H1 (cell line): ENCODE measurements around the gene RASSF5. TPM values are rescaled to one million over a fixed set of nuclear protein-coding genes. Genes with fewer than 3 reads are reported as not detected.

Experiments
- CTCF ChIA-PET: fragments of 300-600 bp; sonication (Branson Sonifier 250); formaldehyde crosslinking; loops from one replicate; lab custom pipeline; 2021; ENCODE audit not compliant: partially characterized antibody; lab: Charles Lee
- POLR2A ChIA-PET: fragments of 300-600 bp; sonication (Branson Sonifier 250); formaldehyde crosslinking; loops from one replicate; lab custom pipeline; 2021; ENCODE audit warnings: inconsistent platforms; ENCODE audit not compliant: partially characterized antibody; lab: Charles Lee
- DNase-seq, 2 experiments: peaks; one replicate each; pipeline versions ENCODE4 v3.0.0 to v3.0.0-alpha.2; 2010 to 2022; ENCODE audit warnings: low spot score in 2 of 2, low read depth in 1 of 2, mixed read lengths in 1 of 2
- FAIRE-seq: peaks from 2 replicates; lab custom pipeline; 2011; peaks lifted over from hg19 to GRCh38; lab: Jason Lieb, UNC
- H2AFZ ChIP-seq: 2 replicates; pipeline ENCODE4 v1.8.1; 2012; ENCODE audit warnings: low read length, inconsistent platforms
- H2AK5ac ChIP-seq: 2 replicates; pipeline ENCODE4 v1.6.1; 2013; ENCODE audit warnings: low read depth, low read length
- H2BK120ac ChIP-seq: replicated peaks from 2 replicates; pipeline ENCODE3; 2013; ENCODE audit warnings: low read depth, low read length, inconsistent platforms
- H2BK12ac ChIP-seq: 2 replicates; pipeline ENCODE4 v1.6.1; 2013; ENCODE audit warnings: low read depth, low read length
- H2BK15ac ChIP-seq: 2 replicates; pipeline ENCODE4 v1.6.1; 2013; ENCODE audit warnings: low read length
- H2BK20ac ChIP-seq: 2 replicates; pipeline ENCODE4 v1.6.1; 2013; ENCODE audit warnings: low read length
- H2BK5ac ChIP-seq: 2 replicates; pipeline ENCODE4 v1.6.1; 2013; ENCODE audit warnings: low read depth, low read length
- H3K14ac ChIP-seq: 2 replicates; pipeline ENCODE4 v1.6.1; 2013; ENCODE audit warnings: inconsistent platforms; ENCODE audit not compliant: insufficient read length
- H3K18ac ChIP-seq: 2 replicates; pipeline ENCODE4 v1.6.1; 2013; ENCODE audit warnings: low read length; ENCODE audit errors: extremely low read depth
- H3K23ac ChIP-seq: 2 replicates; pipeline ENCODE4 v1.6.1; 2013; ENCODE audit warnings: inconsistent platforms; ENCODE audit not compliant: insufficient read length
- H3K23me2 ChIP-seq: 2 replicates; pipeline ENCODE4 v1.6.1; 2013; ENCODE audit warnings: low read depth, low read length
- H3K27ac ChIP-seq: 2 replicates; pipeline ENCODE4 v1.6.1; 2011; ENCODE audit warnings: low read depth, low read length, inconsistent platforms
- H3K27me3 ChIP-seq, 4 experiments: replicated peaks in 1 of 4; 1 replicate in 1 of 4; 2 replicates in 3 of 4; pipeline versions ENCODE4 v1.6.1 to v1.8.1; 2011 to 2013; ENCODE audit warnings: low read length in 3 of 4, mild to moderate bottlenecking in 3 of 4, inconsistent platforms in 2 of 4, mixed read lengths in 2 of 4, moderate library complexity in 1 of 4; ENCODE audit not compliant: control insufficient read depth in 3 of 4, insufficient read depth in 3 of 4; ENCODE audit errors: extremely low read depth in 1 of 4
- H3K36me3 ChIP-seq, 4 experiments: 2 replicates each; pipeline versions ENCODE4 v1.6.1 to v1.8.1; 2011 to 2013; ENCODE audit warnings: mild to moderate bottlenecking in 4 of 4, low read length in 3 of 4, moderate library complexity in 2 of 4, control low read depth in 1 of 4, inconsistent platforms in 1 of 4; ENCODE audit not compliant: insufficient read depth in 4 of 4, control insufficient read depth in 2 of 4
- H3K4ac ChIP-seq: replicated peaks from 2 replicates; pipeline ENCODE3; 2013; ENCODE audit warnings: low read length, low read depth, mixed read lengths, inconsistent platforms; ENCODE audit not compliant: insufficient read length
- H3K4me1 ChIP-seq, 4 experiments: replicated peaks in 1 of 4; 1 replicate in 1 of 4; 2 replicates in 3 of 4; pipeline versions ENCODE4 v1.6.1 to v1.8.1; 2011 to 2013; ENCODE audit warnings: low read length in 3 of 4, inconsistent platforms in 2 of 4, mixed read lengths in 1 of 4; ENCODE audit not compliant: insufficient read depth in 4 of 4, control insufficient read depth in 3 of 4
- H3K4me2 ChIP-seq, 2 experiments: 2 replicates each; pipeline versions ENCODE4 v1.6.1 to v1.8.1; 2011 to 2013; ENCODE audit warnings: low read depth in 2 of 2, low read length in 2 of 2, control low read depth in 1 of 2, inconsistent platforms in 1 of 2, mild to moderate bottlenecking in 1 of 2; ENCODE audit not compliant: insufficient read depth in 1 of 2
- H3K4me3 ChIP-seq, 4 experiments: fragments of 200-600, 300-600 bp in 1 of 4; sonication (generic), shearing (Covaris generic), sonication (Bioruptor Twin) in 1 of 4; 2 replicates each; pipeline versions ENCODE4 v1.5.1 to v1.8.1; 2011 to 2016; ENCODE audit warnings: low read length in 4 of 4, low read depth in 3 of 4, control low read depth in 2 of 4, inconsistent platforms in 2 of 4, mild to moderate bottlenecking in 2 of 4, mixed read lengths in 1 of 4, moderate library complexity in 1 of 4; ENCODE audit not compliant: insufficient read depth in 2 of 4; ENCODE audit errors: extremely low read depth in 1 of 4
- H3K56ac ChIP-seq: replicated peaks from 2 replicates; pipeline ENCODE3; 2013; ENCODE audit warnings: low read depth, mild to moderate bottlenecking, mixed read lengths, low read length, inconsistent platforms; ENCODE audit not compliant: insufficient read length
- H3K79me1 ChIP-seq: 2 replicates; pipeline ENCODE4 v1.6.1; 2013; ENCODE audit warnings: low read depth, low read length, control low read depth
- H3K79me2 ChIP-seq, 2 experiments: 2 replicates each; pipeline versions ENCODE4 v1.6.1 to v1.8.1; 2012 to 2013; ENCODE audit warnings: low read length in 2 of 2, mild to moderate bottlenecking in 2 of 2, inconsistent platforms in 1 of 2; ENCODE audit not compliant: insufficient read depth in 2 of 2, control insufficient read depth in 1 of 2
- H3K9ac ChIP-seq, 4 experiments: replicated peaks in 1 of 4; 1 replicate in 1 of 4; 2 replicates in 3 of 4; pipeline versions ENCODE4 v1.6.1 to v1.8.1; 2011 to 2013; ENCODE audit warnings: low read depth in 3 of 4, low read length in 3 of 4, control low read depth in 2 of 4, mild to moderate bottlenecking in 2 of 4, moderate library complexity in 2 of 4, inconsistent platforms in 1 of 4; ENCODE audit errors: extremely low read depth in 1 of 4
- H3K9me3 ChIP-seq, 2 experiments: 2 replicates each; pipeline versions ENCODE4 v1.6.1 to v1.8.1; 2012 to 2013; ENCODE audit warnings: mild to moderate bottlenecking in 2 of 2, moderate library complexity in 2 of 2, control low read depth in 1 of 2, inconsistent platforms in 1 of 2, low read depth in 1 of 2, low read length in 1 of 2, mixed read lengths in 1 of 2; ENCODE audit not compliant: insufficient read depth in 2 of 2
- H4K20me1 ChIP-seq, 2 experiments: replicated peaks in 1 of 2; 2 replicates each; pipeline versions ENCODE3 to v1.8.1; 2011 to 2013; ENCODE audit warnings: inconsistent platforms in 2 of 2, low read length in 2 of 2, mild to moderate bottlenecking in 1 of 2; ENCODE audit not compliant: insufficient read depth in 2 of 2, control insufficient read depth in 1 of 2
- H4K5ac ChIP-seq: 2 replicates; pipeline ENCODE4 v1.6.1; 2013; ENCODE audit warnings: low read length, low read depth, mixed read lengths, inconsistent platforms; ENCODE audit not compliant: insufficient read length
- H4K8ac ChIP-seq: 2 replicates; pipeline ENCODE4 v1.8.0; 2013; ENCODE audit warnings: mild to moderate bottlenecking, moderate library complexity, low read length, inconsistent platforms; ENCODE audit not compliant: insufficient read depth; ENCODE audit errors: extremely low read depth
- H4K91ac ChIP-seq: replicated peaks from 2 replicates; pipeline ENCODE3; 2013; ENCODE audit warnings: low read length, mixed read lengths, inconsistent platforms; ENCODE audit not compliant: insufficient read length
- CEBPB ChIP-seq: IDR thresholded peaks from 2 replicates; pipeline ENCODE4 v1.6.1; 2012; ENCODE audit warnings: low read depth, low read length
- CREB1 ChIP-seq: IDR thresholded peaks from 2 replicates; pipeline ENCODE4 v1.6.1; 2012; ENCODE audit warnings: inconsistent platforms
- CTBP2 ChIP-seq: IDR thresholded peaks from 2 replicates; pipeline ENCODE4 v1.7.0; 2011; ENCODE audit warnings: borderline replicate concordance, mild to moderate bottlenecking, moderate library complexity, mixed read lengths, low read length; ENCODE audit not compliant: insufficient read depth, insufficient read length
- EGR1 ChIP-seq: IDR thresholded peaks from 2 replicates; pipeline ENCODE4 v1.6.1; 2011; ENCODE audit warnings: low read depth, low read length, borderline replicate concordance
- EP300 ChIP-seq, 2 experiments: IDR thresholded peaks; 1 replicate in 1 of 2; 2 replicates in 1 of 2; pipeline ENCODE4 v1.6.1; 2011 to 2012; ENCODE audit warnings: low read depth in 2 of 2, low read length in 2 of 2, mild to moderate bottlenecking in 2 of 2, borderline replicate concordance in 1 of 2, inconsistent platforms in 1 of 2, moderate library complexity in 1 of 2
- EZH2 ChIP-seq: fragments of 200-600 bp; sonication (generic); IDR thresholded peaks from 2 replicates; pipeline ENCODE4 v1.7.1; 2012; ENCODE audit warnings: low read depth, mild to moderate bottlenecking, moderate library complexity, low read length, inconsistent platforms; ENCODE audit not compliant: severe bottlenecking
- JUND ChIP-seq: IDR thresholded peaks from 2 replicates; pipeline ENCODE4 v1.6.1; 2011; ENCODE audit warnings: mild to moderate bottlenecking, improper control_type of control experiment, low read length
- POLR2A ChIP-seq, 2 experiments: IDR thresholded peaks; 1 replicate in 1 of 2; 2 replicates in 1 of 2; pipeline ENCODE4 v1.6.1; 2011; ENCODE audit warnings: low read depth in 2 of 2, low read length in 2 of 2, mild to moderate bottlenecking in 2 of 2; ENCODE audit errors: control extremely low read depth in 1 of 2
- SP2 ChIP-seq: IDR thresholded peaks from 2 replicates; pipeline ENCODE4 v1.6.1; 2012; ENCODE audit warnings: mild to moderate bottlenecking, low read length, inconsistent platforms
- SUZ12 ChIP-seq: fragments of 200-600 bp; sonication (generic); IDR thresholded peaks from 2 replicates; pipeline ENCODE4 v1.6.1; 2012; ENCODE audit warnings: mild to moderate bottlenecking, inconsistent platforms, low read length, moderate library complexity, mixed read lengths
- TEAD4 ChIP-seq: IDR thresholded peaks from 2 replicates; pipeline ENCODE4 v1.6.1; 2012; ENCODE audit warnings: low read depth, low read length, inconsistent platforms, mixed read lengths
- USF2 ChIP-seq: IDR thresholded peaks from 2 replicates; pipeline ENCODE4 v1.6.1; 2011; ENCODE audit warnings: low read length, improper control_type of control experiment
- WGBS, 2 experiments: shearing (Covaris generic) in 1 of 2; methylation state at CpG; one replicate each; pipeline versions ENCODE4 v1.1.6 to v1.1.7; 2013 to 2015; ENCODE audit warnings: low lambda C conversion rate in 2 of 2, mixed read lengths in 2 of 2, inconsistent platforms in 1 of 2, low coverage in 1 of 2, missing lambda C conversion rate in 1 of 2; ENCODE audit not compliant: insufficient replicate concordance in 2 of 2, insufficient coverage in 1 of 2, insufficient read length in 1 of 2; ENCODE audit errors: extremely low coverage in 1 of 2, missing lambda C conversion rate in 1 of 2; 5-methylcytosine and 5-hydroxymethylcytosine counted together
- polyA plus RNA-seq, 7 experiments: library from polyadenylated mRNA; depleted of rRNA in 3 of 7; stranded (reverse) in 5 of 7; unstranded in 2 of 7; fragments of >200 nt in 5 of 7; fragments of 200-250 nt in 2 of 7; gene quantifications; 1 replicate in 5 of 7; 2 replicates in 1 of 7; 4 replicates in 1 of 7; pipeline versions ENCODE4 v1.2.1 to v1.2.3, GENCODE V29; 2011 to 2013; ENCODE audit warnings: missing spikeins in 2 of 7, mixed read lengths in 2 of 7
- total RNA-seq: library from RNA; stranded (reverse); fragmentation: NEBNext Ultra II Directional; extraction: Animal tissue kit (Norgen Biotek cat#: 25700); gene quantifications from 2 replicates; pipeline ENCODE4 v1.2.1, GENCODE V29; 2021

RASSF5 gene
- total and polyA plus RNA-seq, 2 of the 8 experiments (the other 6 are each of a cell fraction or from before 2014, with no cell fraction given) = 0.82 to 1.8 TPM

GRCh38 chr1:206509612-206510257 lies 2.4 kb downstream of the RASSF5 start:
- no peak overlapping the region for H2BK20ac ChIP-seq
- H4K91ac ChIP-seq = no peak overlapping the region
- H4K5ac ChIP-seq = no peak overlapping the region
- ChIA-PET POLR2A (interaction anchor here (1.4 kb wide), 1 partner anchor 39 kb away, joined by 3 read pairs; the partner anchor contains the start of gene IKBKE), CTCF (interaction anchor here (0.7 to 1.9 kb wide), 3 partner anchors 36 to 74 kb away, joined by 3 to 4 read pairs (median 3); no protein-coding TSS in a partner anchor)
- WGBS, 2 experiments = 82% methylated on average over 12 of the region's 12 CpGs; no CpG with 5 or more reads in 1 of the 2 experiments
- no peak for DNase-seq
- no peak overlapping the region for H3K23ac ChIP-seq
- H2BK15ac ChIP-seq = no peak overlapping the region
- no peak overlapping the region for H3K14ac ChIP-seq
- no peaks in the 10 kb centered on the region for H3K79me1 ChIP-seq
- H4K8ac ChIP-seq = no peak overlapping the region
- H3K56ac ChIP-seq = no peak overlapping the region
- H3K79me2 ChIP-seq = no peaks in the 10 kb centered on the region
- no peak overlapping the region for H3K4me2 ChIP-seq
- no peak overlapping the region for H2BK5ac ChIP-seq
- H3K27ac ChIP-seq = no peak overlapping the region
- peaks cover 0 to 5% of the 10 kb centered on the region in 2 experiments for H4K20me1 ChIP-seq
- no peak for FAIRE-seq
- H2AFZ ChIP-seq = no peak overlapping the region
- H3K9me3 ChIP-seq = no peaks in the 10 kb centered on the region
- H3K4me1 ChIP-seq = peaks cover 3 to 19% (median 6%) of the 10 kb centered on the region in 4 experiments; a peak in 6 of 7 replicates
- no peak overlapping the region for H2BK120ac ChIP-seq
- H3K36me3 ChIP-seq = no peaks in the 10 kb centered on the region
- H3K23me2 ChIP-seq = peaks cover 9% of the 10 kb centered on the region; the same call in 1 of the 2 replicates
- H2BK12ac ChIP-seq = no peak overlapping the region
- no peak overlapping the region for H3K18ac ChIP-seq
- no peak overlapping the region for H3K4me3 ChIP-seq
- no peak overlapping the region for H3K4ac ChIP-seq
- H2AK5ac ChIP-seq = no peak overlapping the region
- peaks cover 17 to 49% (median 46%) of the 10 kb centered on the region in 4 experiments for H3K27me3 ChIP-seq
- H3K9ac ChIP-seq = no peak overlapping the region
- TF ChIP-seq EGR1 (no peak), USF2 (no peak), SUZ12 (no peak), TEAD4 (no peak), SP2 (no peak), EP300 (IDR thresholded peaks at IDR 0.05; ENCODE audit: borderline replicate concordance in 1 of 2, low read depth in 2 of 2, low read length in 2 of 2) (no peak), CEBPB (no peak), CTBP2 (no peak), POLR2A (IDR thresholded peaks at IDR 0.05; ENCODE audit: control extremely low read depth in 1 of 2, low read depth in 2 of 2, low read length in 2 of 2) (no peak), JUND (no peak), CREB1 (no peak), EZH2 (no peak)
